NK-92 treated with Interleukin-12 subunit alpha and Interleukin-12 subunit beta, amount 100 ng/mL, for 24 hours (cell line): ENCODE measurements around the gene CHRM4.

Experiments
- DNase-seq: peaks from one replicate; lab custom pipeline; 2025; lab: John Stamatoyannopoulos, UW

Gene CHRM4

DNA sequence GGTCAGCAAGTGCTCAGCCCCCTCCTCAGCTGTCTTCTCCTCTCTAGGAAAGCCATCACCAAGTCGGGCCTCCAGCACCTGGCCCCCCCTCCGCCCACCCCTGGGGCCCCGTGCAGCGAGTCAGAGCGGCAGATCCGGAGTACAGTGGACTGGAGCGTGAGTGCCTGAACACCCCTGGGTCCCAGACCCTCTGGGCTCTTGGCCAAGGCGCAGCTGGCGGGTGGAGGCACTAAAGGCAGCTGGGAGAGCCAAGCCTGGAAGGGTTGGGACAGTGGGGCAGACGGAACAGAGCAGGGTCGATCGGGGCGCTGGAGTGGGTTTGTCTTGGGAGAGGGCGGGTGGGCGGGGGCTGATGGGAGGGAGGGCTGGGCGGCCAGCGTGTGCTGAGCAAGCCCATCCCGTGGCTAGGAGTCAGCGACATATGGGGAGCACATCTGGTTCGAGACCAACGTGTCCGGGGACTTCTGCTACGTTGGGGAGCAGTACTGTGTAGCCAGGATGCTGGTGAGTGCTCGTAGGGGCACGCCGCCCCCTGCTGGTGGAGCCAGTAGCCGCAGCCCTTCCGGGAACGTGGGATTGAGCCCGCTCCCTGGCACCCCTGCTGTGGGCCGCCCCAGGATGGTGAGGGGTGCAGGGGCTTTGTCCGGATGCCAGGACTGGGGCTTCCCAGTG, 24.2 kb downstream of the CHRM4 start:
- DNase-seq, result peak; percentile 18

DNA sequence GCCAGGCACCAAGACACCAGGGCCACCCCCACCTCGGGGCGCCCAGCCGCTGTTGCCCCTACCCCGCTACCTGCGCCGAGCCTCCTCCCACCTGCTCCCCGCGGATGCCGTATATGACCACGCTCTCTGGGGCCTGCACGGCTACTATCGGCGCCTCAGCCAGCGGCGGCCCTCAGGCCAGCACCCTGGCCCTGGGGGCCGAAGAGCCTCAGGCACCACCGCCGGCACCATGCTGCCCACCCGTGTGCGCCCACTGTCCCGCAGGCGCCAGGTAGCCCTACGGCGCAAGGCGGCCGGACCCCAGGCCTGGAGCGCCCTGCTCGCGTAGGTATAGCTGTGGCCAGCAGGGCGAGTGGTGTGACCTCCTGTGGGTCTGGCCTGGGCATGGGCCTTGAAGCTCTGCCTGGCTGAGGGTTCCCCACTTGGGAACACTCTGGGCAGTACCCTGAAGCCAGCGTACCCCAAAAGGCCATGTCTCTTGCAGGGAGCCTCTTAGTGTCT, 24.9 kb downstream of the CHRM4 start:
- DNase-seq, result no peak

DNA sequence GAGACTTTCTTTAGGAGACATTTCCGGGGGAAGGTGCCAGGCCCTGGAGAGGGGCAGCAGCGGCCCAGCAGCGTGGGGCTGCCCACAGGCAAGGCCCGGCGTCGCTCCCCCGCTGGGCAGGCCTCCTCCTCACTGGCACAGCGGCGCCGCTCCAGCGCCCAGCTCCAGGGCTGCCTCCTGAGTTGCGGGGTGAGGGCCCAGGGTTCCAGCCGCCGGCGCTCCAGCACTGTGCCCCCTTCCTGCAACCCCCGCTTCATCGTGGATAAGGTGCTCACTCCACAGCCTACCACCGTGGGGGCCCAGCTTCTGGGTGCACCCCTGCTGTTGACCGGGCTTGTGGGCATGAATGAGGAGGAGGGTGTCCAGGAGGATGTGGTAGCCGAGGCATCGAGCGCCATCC, 25.3 kb downstream of the CHRM4 start:
- DNase-seq, result no peak

DNA sequence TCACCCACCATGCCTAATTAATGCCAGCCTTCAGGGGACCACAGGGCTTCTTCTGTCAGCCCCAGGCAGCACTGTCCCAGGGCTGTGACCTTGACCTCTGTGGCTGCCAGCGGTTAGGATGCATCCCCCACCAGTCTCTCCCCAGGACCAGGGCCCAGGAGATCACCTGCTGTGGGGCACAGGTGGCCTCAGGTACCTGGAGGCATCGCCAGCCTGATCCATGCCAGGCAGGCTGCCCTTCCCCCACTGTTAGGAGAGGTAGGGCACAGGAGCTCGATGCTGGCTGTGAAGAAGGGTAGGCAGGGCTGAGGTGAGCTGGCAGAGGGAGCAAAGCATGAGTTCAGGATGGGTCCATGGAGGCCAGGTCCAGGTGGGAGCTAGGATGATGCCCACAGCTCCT, 26.8 kb downstream of the CHRM4 start:
- DNase-seq, result no peak

DNA sequence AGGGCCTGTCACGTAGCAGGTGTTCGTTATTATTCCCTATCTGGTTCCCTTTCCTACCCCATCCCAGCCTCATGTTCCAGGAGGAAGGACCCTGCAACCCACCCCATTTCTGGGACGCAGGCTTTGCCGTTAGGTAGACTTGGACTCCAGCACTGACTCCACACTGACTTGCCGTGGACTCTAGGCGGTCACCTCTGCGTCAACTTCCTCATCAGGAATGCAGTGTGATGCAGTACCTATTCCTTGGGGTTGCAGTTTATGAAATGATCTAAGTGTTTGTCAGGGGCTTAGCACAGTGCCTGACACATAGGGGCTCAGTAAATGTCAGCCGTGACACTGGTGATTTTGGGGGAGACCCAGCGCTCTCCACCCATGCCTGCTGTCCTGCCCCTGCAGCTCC, 27.5 kb downstream of the CHRM4 start:
- DNase-seq, result no peak

DNA sequence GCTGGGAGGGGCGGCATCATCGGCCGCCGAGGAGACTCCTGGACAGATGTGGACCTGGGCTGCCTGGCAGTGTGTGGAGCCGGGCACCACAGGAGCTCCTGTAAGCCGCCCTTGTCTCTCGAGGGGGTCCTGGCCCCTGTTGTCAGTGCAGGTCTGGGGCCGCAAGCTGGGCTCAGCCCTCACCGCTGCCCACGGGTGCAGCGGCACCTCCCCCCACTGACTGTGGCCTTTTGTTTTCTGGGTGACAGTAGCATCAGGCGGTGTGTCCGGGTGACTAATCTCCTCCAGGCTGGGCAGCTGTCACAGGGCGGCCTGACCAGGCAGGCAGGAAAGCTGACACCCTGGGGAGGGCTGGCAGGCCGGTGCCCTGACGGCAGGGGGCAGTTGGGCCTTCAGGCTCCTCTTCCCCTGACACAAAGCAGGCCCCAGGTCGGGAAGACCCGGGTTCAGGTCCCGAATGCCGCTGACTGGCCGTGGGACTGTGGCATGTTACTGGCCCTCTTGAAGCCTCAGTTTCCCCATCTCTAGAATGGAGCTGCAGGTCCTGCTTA, 28.0 kb downstream of the CHRM4 start:
- no peak for DNase-seq

DNA sequence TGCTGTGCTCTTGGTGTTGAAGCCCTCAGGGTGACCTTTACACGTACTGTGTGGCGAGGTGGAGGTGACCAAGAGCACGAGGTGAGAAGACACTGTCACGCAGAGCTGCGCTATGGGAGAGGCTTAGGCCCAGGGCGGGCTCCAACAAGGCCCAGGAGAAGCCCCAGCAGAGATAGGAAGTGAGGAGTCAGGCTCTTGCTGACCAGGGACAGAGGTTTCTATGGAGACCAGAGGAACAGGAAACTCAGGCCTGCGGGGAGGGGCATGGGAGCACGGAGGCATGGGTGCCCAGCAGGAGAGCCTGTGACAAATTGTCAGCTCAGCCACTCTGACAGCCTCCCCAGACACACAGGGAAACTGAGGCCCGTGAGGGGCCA, 28.6 kb downstream of the CHRM4 start:
- DNase-seq, result no peak

DNA sequence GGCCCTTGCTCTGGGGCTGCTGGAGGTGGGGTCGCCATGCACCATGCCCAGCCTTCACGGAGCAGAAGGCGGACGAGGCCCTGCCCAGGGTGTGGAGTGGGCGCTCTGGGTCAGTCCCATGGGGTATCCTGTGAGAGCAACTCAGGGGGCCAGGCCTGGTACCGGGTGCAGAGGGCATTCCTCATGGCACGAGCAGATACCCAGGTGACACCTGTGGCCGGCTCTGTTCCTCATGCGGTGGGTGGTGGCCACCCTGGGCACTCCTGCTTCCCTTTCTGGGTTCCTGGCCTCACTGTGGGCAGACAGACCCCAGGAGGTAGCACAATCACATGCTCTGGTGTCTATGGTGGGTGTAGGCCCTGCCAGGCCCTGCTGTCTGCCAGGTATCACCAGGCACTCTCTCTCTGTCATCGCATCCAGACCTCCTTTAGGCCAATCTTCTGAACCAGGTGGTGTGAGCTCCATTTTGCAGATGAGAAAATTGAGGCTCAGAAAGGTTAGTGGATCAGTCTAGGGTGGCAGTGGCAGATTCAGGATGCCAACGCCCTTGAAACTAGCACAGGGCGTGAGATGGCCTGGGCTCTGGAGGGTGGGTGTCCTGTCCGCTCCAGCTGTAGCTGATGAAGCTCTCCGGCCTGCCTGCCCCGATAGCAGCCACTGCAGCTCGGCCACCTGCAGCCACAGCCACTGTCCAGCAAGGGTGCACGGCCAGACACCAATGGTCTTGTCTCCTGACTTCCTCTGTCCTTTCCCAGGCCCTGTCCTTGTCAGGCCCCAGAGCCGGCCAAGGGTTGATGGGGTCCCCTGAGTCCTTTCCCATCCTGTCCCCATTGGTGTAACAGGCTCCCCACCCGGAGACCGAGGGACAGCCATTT, 29.2 kb downstream of the CHRM4 start:
- no peak for DNase-seq

DNA sequence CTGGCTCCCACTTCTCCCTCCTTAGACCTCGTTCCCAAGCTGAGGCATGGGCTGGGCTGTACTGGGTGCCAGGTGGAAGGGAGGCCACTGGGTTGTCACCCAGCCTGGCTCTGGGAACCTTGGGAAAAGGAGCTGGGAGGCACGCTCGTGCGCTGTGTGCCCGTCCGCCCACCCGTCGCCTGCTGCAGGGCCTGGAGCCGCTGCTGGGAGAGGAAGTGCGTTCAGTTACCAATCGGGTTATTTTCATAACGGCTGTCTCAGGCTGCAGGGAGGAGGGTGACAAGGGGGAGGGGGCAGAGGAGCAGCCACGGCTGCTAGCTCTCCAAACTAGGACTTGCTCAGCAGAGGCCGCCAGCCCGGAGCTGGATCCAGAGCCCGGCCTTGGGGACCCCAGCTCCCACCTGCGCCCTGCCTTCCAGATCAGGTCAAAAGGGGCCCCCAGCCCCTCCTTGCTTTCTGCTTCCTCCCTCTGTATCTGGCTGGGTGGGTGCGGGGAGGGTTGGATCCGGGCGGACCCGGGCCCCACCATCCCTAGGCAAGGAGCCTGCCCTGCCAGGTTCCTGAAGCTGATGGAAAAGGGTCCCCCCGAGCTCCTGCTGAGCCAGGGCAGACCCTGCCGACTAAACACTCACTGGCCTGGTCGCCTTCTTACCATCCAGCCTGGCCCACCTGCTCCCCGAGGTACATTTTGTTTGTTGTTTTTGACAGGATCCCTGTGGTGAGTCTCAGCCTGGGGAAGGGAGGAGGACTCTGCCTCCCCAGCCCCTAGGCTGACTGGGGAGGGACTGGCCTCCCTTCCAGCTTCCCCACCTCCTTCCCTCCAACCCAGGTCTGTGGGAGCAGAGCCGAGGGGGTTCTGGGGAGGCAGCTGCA, 30.1 kb downstream of the CHRM4 start:
- DNase-seq, result no peak

DNA sequence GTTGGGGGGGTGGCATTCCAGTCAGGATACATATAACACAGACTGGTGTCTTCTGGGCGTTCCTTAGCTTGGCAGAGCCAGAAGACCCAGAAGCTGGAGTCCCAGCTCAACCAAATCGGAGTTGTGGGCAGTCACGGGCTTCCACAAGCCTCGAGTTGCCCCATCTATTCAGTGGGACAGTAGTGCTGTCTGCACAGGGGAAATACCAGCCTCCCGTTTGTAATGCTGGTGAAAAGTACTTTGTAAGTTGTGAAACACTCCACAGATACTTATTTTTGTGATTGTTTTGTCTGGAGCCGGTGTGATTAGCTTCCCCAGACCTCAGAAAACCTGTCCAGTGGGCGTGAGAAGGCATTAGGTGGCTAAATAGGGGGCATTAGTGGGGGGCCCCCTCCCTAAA, 30.7 kb downstream of the CHRM4 start:
- no peak for DNase-seq

DNA sequence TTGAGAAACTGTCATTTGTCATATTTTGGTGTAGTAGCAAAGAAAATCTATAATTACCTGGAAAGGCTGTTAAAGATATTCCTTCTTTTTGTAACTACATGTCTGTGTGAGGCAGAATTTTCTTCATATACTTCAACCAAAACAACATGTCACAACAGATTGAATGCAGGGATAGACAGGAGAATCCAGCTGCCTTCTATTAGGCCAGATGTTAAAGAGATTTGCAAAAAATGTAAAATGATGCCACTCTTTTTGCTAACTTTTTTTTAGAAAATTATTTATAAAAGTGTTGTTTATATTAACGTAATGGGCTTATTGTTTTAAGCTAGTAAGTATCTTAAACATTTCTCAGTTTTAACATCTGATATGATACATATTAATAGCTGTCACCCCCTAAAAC, 31.6 kb downstream of the CHRM4 start:
- no peak for DNase-seq

DNA sequence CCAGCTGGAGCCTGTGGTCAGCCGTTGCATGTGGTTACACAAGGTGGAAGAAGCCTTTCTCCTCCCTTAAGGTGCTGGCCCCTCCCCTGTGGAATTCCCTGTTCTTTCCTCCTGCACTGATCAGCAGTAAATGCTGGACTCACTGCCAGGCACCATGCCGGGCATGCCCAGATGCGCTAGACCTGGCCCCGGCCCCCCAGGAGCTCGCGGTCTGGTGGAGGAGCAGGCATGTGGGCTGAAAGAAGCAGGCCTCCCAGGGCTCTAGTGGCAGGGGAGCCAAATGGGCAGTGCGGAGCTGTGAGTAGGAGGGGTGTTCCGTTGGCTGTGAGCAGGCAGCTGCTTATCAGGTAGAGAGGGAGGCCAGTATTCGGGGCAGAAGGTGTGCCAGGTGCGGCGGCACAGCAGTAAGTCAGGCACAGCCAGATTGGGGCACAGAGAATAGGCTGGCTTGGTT, 34.1 kb downstream of the CHRM4 start:
- DNase-seq, result no peak

DNA sequence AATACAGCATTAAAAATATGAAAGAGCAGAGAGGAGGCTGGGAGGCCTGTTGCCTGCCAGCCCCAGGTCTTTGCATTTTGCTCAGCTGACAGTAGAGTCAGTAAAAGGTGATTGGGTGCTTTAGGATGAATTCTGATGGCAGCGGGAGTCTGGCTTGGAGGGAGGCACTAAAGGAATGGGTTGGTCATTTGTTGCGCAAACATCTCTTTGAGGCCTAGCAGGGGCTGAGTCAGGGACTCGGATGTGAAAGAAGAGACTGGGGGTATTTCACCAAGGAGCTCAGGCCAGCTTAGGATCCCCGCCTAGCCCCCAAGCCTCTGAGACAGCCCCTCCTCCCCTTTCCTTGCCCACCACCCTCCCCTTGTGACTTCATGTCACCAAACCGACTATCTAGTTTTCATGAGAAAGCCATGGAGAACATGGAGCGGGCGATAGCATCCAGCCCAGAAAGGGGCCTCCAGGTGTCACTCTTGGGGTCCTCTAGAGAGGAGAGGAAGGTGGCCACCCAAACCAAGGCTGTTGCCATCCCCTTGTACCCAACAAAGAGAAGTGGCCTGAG, 34.6 kb downstream of the CHRM4 start:
- DNase-seq, result no peak

DNA sequence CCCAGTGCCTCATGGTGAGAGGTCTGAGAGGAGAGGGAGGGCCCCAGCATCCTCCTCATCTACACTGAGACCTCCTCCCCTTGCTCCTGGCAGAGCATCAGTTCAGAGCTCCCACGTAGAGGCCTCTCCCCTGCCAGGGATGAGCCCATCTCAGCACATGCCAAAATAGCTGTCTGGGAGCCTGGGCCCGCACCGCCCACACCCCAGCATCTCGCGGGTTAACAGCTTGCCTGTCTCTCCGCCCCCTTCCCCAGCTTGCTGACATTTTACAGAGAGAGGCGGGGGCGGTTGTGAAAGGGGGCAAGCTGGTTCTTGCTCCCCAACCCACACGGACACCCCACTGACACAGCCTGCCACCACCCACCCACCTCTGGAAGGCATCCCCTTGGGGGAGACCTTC, 37.9 kb downstream of the CHRM4 start:
- DNase-seq, result no peak

DNA sequence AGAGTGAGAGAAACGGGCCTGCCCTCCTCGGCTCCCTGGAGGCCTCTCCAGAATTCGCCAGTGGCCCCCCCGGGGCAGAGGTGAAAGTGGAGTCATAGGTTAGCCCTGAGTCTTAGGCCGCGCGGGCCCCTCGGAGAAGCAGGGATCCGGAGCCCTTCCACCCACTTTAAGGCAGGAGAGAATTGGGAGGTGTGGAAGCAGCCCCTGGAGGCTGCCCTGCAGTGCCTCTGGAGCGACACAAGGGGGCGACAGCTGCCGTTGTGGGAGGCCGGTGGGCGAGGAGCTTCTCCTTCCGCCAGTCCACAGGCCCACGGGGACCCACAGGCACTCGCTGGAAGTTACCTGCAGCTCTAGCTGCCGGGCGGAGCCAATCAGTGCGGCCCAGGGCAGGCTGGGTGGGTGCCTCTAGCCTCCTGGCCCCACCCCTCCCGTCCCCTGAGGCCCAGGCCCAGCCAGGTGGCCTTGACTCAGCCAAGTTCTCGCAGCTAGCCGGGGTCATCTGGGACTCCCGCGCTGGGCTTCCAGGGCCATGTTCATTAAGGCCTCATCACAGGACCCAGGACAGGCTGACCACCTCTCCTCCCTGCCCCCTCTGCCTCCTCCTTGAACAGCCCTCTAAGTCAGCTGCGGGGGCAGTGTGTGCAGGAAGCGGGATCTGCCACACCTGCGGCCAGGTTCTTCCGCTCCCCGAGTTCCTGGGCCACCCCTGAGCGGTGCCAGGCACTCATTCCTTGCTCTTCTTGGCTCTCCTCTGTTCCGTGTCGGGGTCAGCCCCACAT, 39.3 kb downstream of the CHRM4 start:
- DNase-seq, result no peak

DNA sequence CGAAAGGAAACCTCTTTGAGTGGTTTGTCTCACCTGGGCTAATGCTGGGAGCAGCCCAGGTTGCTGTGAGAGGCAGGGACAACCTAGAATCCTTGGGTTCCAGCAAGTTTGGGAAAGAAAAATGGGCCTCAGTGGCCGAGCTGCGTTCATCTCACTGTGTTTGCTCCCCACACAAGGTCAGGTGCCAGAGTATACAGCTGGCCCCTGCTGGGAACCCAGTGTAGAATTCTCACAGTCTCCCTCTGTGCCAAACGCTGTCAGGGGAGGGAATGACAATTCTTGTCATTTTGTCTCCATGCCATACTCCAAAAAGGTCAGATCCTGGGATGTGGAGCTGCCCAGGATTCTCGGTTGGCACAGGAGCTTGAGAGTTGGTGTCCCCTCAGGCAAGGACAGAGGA, 40.0 kb downstream of the CHRM4 start:
- no peak for DNase-seq

DNA sequence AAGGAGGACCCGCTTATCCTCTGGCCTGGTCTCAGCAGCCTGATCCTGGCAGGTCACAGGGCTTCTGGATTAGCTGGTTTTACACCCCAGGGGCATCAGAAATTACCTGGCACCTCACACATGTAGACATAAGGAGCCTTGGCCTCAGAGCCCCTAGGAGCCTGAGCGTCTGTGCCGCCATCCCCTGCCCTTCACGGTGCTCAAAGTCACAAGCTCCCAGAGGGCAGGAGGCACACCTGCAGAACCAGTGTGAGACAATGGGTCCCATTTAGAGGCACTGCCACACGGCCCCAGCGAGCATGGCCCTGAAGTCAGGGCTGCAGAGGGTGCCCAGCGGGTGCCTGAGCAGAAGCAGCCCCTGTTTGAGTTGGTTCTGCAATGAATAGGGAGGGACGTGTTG, 40.4 kb downstream of the CHRM4 start:
- DNase-seq, result no peak

DNA sequence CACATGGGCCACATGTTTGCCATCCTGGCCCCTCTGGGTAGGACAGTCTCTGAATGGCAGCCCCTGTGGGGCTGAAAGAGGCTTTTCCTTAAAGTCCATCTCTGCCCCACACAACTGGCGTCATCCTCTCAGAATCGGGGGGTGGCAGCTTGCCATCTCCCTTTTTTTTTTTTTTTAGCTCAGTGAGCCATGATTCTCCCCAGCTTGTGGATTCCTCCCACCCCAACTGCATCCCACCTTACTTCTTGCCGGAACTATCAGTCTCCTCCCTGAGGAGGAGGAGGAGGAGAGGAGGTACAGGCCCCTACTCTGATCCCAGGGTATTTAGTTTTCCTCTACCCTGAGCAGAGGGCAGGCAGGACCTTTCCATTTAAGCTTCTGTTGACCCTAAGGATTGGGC, 40.9 kb downstream of the CHRM4 start:
- no peak for DNase-seq

DNA sequence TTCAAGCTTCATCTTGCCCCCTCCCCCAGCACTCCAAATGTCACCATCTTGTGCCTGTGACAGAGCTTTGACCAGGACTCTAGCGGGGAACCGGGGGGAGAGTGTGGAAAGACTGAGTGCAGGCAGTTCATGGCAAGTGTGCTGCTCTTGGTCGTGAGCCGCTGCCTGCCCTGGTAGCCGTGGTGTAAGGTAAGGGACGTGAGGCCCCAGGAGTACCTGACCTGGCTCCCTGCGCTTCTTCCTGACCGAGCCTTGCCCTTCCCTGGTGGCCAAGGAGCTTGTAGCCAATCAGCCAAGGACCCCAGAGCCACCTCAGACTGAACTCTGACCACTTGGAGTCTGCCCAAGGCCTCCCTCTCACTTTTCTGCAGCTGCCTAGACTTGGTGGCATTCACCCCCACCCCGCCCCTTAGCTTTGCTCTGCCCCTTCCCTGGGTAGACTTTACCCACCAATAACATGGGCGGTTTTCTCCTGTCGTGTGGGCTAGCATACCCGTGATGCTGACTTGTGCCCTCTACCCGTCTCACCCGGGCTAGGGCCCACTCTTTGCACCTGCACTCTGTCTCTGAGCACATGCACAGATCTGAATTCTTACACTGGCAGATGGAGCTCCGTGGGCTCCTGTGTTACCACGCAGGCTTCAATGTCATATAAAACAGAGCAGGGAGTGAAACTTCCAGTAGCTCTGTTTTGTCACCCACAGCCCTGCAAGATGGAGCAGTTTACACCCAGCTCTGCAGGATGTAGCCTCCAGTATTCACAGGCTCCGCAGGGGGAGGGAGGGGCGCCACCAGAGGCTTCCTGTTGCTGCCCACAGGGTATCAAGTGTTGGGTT, 42.8 kb downstream of the CHRM4 start:
- DNase-seq, result peak; percentile 77
